Glomerular endothelial cell (primary cell): Measurements from ENCODE around the gene KRTAP5-11. TPM values are rescaled to one million over a fixed set of nuclear protein-coding genes. Genes with fewer than 3 reads are reported as not detected.
"Not testable (repeated sequence)": the region's sequence is repeated elsewhere in the genome, so short reads cannot be mapped to it uniquely, and the experiment has no call there.

ENCODE experiments used
- DNase-seq: peaks from one replicate; pipeline ENCODE4 v3.0.0-alpha.2; 2011; ENCODE audit warnings: low read depth, low spot score; ENCODE audit errors: extremely low read depth
- total RNA-seq: library from RNA; depleted of rRNA; stranded (reverse); fragments of >200 nt; gene quantifications from 2 replicates; pipeline ENCODE4 v1.2.3, GENCODE V29; 2015

Gene KRTAP5-11
- total RNA-seq, 1 donor from 2014 or later = not detected

DNA sequence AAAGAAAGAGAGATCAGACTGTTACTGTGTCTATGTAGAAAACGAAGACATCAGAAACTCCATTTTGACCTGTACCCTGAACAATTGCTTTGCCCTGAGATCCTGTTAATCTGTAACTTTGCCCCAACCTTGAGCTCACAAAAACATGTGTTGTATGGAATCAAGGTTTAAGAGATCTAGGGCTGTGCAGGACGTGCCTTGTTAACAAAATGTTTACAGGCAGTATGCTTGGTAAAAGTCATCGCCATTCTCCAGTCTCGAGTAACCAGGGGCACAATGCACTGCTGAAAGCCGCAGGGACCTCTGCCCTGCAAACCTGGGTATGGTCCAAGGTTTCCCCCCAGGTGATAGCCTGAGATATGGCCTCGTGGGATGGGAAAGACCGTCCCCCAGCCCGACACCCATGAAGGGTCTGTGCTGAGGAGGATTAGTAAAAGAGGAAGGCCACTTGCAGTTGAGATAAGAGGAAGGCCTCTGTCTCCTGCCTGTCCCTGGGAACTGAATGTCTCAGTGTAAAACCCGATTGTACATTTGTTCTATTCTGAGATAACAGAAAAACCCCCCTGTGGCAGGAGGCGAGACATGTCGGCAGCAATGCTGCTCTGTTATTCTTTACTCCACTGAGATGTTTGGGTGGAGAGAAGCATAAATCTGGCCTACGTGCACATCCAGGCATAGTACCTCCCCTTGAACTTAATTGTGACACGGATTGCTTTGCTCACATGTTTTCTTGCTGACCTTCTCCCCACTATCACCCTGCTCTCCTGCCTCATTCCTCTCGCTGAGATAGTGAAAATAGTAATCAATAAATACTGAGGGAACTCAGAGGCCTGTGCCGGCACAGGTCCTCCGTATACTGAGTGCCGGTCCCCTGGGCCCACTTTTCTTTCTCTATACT, 47.7 kb downstream of the KRTAP5-11 start:
- DNase-seq = not testable (repeated sequence)

DNA sequence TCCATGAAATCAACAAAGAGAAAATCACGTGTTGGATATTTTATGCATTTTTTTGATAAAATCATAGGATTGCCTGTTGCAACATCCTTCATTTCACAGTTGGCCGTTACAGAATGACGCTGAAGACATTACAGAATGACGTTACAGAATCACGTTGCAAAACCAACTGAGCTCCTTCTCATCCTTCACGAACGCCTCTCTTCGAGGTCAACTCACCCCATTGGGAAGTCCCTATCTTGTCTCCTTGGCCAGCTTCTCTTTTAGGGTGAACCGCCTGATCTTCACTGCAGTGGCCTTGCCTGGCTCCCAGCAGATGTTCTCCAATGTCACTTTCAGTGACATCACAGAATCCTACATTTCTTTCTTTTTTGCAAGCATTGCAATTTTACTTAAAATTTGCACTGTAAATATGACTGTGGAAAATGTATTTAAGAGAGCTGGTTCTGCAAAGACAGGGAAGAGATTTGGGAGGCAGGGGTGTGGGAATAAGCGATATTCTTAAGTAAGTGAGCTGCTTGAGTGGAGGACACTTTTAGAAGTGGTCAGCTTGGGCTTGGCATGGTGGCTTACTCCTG, 50.6 kb downstream of the KRTAP5-11 start:
- no peak for DNase-seq

Other genes with a start within 250 kb of the KRTAP5-11 start
- gene DHCR7, start 134.5 kb downstream of the KRTAP5-11 start, total RNA-seq = 58.3 and 60.1 TPM in 2 replicates
- gene NADSYN1, start 129.7 kb downstream of the KRTAP5-11 start, total RNA-seq = 114 and 121 TPM in 2 replicates
- gene KRTAP5-7, start 55.6 kb downstream of the KRTAP5-11 start, total RNA-seq = not detected in 2 replicates
- not detected in 2 replicates for gene KRTAP5-8, start 44.9 kb downstream of the KRTAP5-11 start, total RNA-seq
- not detected in 2 replicates for gene KRTAP5-9, start 34.5 kb downstream of the KRTAP5-11 start, total RNA-seq
- not detected in 2 replicates for gene KRTAP5-10, start 17.3 kb downstream of the KRTAP5-11 start, total RNA-seq